T-cell (primary cell): ENCODE measurements around the gene NLRP9. TPM values are rescaled to one million over a fixed set of nuclear protein-coding genes. Genes with fewer than 3 reads are reported as not detected.

Experiments used
- ATAC-seq, 4 experiments: fragments of 200-7000 bp in 3 of 4; fragments of 150-1000 bp in 1 of 4; cut with Tn5 transposase; replicated peaks in 1 of 4; 1 replicate in 3 of 4; 2 replicates in 1 of 4; pipeline ENCODE4 v1.10.0; 2021; ENCODE audit warnings: moderate library complexity in 3 of 4, mild to moderate bottlenecking in 2 of 4, moderate number of reproducible peaks in 1 of 4
- CTCF ChIA-PET, 2 donors: fragments of 300-600 bp; sonication (Branson Sonifier 250); formaldehyde crosslinking; loops; one replicate each; lab custom pipeline; 2022; ENCODE audit warnings: antibody characterized with exemption in 2 of 2; lab: Charles Lee
- POLR2A ChIA-PET, 2 donors: fragments of 300-600 bp; sonication (Branson Sonifier 250); formaldehyde crosslinking; loops; one replicate each; lab custom pipeline; 2022; ENCODE audit warnings: antibody characterized with exemption in 2 of 2; lab: Charles Lee
- DNase-seq, 35 experiments: peaks; one replicate each; pipeline versions ENCODE4 v3.0.0 to v3.0.0-alpha.2; 2013 to 2023
- H3K27ac ChIP-seq: one replicate; pipeline ENCODE4 v1.5.1; 2013; ENCODE audit warnings: low read length
- H3K27me3 ChIP-seq, 2 experiments: replicated peaks in 1 of 2; 1 replicate in 1 of 2; 2 replicates in 1 of 2; pipeline versions ENCODE4 v1.6.1 to v1.7.0; 2013; ENCODE audit warnings: low read length in 1 of 2, mixed read lengths in 1 of 2; ENCODE audit not compliant: control insufficient read depth in 2 of 2, insufficient read depth in 2 of 2; ENCODE audit errors: extremely low read depth in 1 of 2
- H3K36me3 ChIP-seq, 2 donors: 1 replicate in 1 of 2; 2 replicates in 1 of 2; pipeline versions ENCODE4 v1.6.1 to v1.7.0; 2013; ENCODE audit warnings: low read length in 1 of 2; ENCODE audit not compliant: control insufficient read depth in 2 of 2, insufficient read depth in 1 of 2; ENCODE audit errors: extremely low read depth in 1 of 2
- H3K4me1 ChIP-seq, 2 experiments: 1 replicate in 1 of 2; 2 replicates in 1 of 2; pipeline versions ENCODE4 v1.6.1 to v1.7.0; 2013; ENCODE audit warnings: low read length in 2 of 2, mixed read lengths in 1 of 2; ENCODE audit not compliant: insufficient read depth in 2 of 2, control insufficient read depth in 1 of 2; ENCODE audit errors: extremely low read depth in 1 of 2
- H3K4me3 ChIP-seq, 2 donors: 1 replicate in 1 of 2; 2 replicates in 1 of 2; pipeline versions ENCODE4 v1.5.1 to v1.7.0; 2013; ENCODE audit warnings: mild to moderate bottlenecking in 2 of 2, low read length in 1 of 2, moderate library complexity in 1 of 2; ENCODE audit not compliant: control insufficient read depth in 1 of 2; ENCODE audit errors: extremely low read depth in 1 of 2
- H3K9me3 ChIP-seq: 2 replicates; pipeline ENCODE4 v1.7.0; 2013
- H3K27ac Mint-ChIP-seq, 2 donors: one replicate each; pipeline ENCODE4 v1.8.0; 2020 to 2021; ENCODE audit warnings: mild to moderate bottlenecking in 2 of 2, mixed read lengths in 2 of 2
- H3K27me3 Mint-ChIP-seq, 2 donors: one replicate each; pipeline ENCODE4 v1.8.0; 2021 to 2022; ENCODE audit warnings: mixed read lengths in 2 of 2
- H3K36me3 Mint-ChIP-seq: one replicate; pipeline ENCODE4 v1.8.0; 2021; ENCODE audit warnings: mixed read lengths
- H3K4me1 Mint-ChIP-seq, 3 donors: one replicate each; pipeline ENCODE4 v1.8.0; 2020 to 2022; ENCODE audit warnings: mixed read lengths in 3 of 3, mild to moderate bottlenecking in 1 of 3
- H3K4me3 Mint-ChIP-seq, 3 donors: one replicate each; pipeline ENCODE4 v1.8.0; 2020 to 2022; ENCODE audit warnings: mild to moderate bottlenecking in 3 of 3, mixed read lengths in 3 of 3, moderate library complexity in 3 of 3
- H3K9me3 Mint-ChIP-seq, 3 donors: one replicate each; pipeline ENCODE4 v1.8.0; 2020 to 2022; ENCODE audit warnings: mixed read lengths in 3 of 3
- WGBS: methylation state at CpG from one replicate; pipeline ENCODE4 v1.1.5; 2013; ENCODE audit warnings: missing lambda C conversion rate; ENCODE audit not compliant: insufficient coverage; 5-methylcytosine and 5-hydroxymethylcytosine counted together
- total RNA-seq, 35 experiments: library from RNA in 6 of 35; stranded (reverse) in 6 of 35; fragments of 120-200 nt in 1 of 35; gene quantifications; one replicate each; pipeline versions ENCODE4 v1.2.1 to v1.2.4 and lab custom pipeline; 2013 to 2026

Gene NLRP9
- total RNA-seq, 5 donors from 2014 or later (not counting 1 experiment from before 2014, with no cell fraction given), result not detected

DNA sequence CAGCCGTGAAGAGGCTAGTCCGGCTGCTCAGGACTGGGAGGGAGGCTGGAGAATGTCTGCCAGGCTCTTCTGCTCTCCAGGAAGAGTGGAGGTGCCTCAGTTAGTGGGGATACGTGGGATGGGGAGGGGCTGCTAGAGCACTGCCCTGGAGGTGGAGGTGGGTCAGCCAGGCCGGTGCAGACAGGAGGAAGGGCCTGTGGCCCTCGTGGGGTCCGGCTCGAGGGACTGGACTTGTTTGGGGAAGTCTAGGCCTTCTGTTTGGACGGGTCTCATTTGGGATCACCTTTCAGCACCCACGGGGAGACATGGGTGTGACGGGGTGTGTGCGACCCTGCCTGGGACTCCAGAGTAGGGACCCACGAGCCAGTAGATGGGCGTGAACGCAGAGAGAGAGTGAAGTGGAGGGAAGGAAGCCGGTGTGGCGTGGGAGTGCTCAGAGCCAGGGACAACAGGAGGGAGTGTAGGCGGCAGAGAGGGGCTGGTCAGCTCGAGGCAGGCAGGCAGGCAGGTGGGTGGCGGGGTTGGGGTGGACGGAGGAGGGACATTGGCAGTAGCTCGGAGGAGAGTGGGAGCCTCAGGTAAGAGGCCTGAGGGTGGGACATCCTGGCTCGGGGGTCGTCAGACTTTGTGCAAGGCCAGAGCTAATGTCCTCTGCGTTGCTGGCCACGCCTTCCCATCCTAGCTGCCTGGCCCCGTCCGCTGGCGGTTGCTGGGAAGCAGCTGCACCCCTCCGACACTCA is 51.7 kb downstream of the NLRP9 start:
- H3K27me3 Mint-ChIP-seq, result no peaks in the 10 kb centered on the region
- H3K4me1 ChIP-seq, result peaks cover 0 to 21% of the 10 kb centered on the region in 2 experiments
- H3K36me3 ChIP-seq, result peaks cover 38 to 80% of the 10 kb centered on the region in 2 donors
- no peak overlapping the region for H3K27ac ChIP-seq
- POLR2A ChIA-PET, result no interaction called here
- DNase-seq (no peak), ATAC-seq (no peak)
- H3K4me3 Mint-ChIP-seq, result no peak overlapping the region
- H3K27me3 ChIP-seq, result no peaks in the 10 kb centered on the region
- H3K9me3 Mint-ChIP-seq, result no peaks in the 10 kb centered on the region
- no peak overlapping the region for H3K27ac Mint-ChIP-seq
- CTCF ChIA-PET, result no interaction called here
- H3K4me1 Mint-ChIP-seq, result peaks cover 4 to 19% (median 17%) of the 10 kb centered on the region in 3 donors
- H3K36me3 Mint-ChIP-seq, result peaks cover 26% of the 10 kb centered on the region
- H3K4me3 ChIP-seq, result no peak overlapping the region
- H3K9me3 ChIP-seq, result no peaks in the 10 kb centered on the region
- 95% methylated on average over 28 of the region's 29 CpGs for WGBS

GRCh38 chr19:55685776-55686175 is 52.4 kb downstream of the NLRP9 start:
- Histone ChIP-seq H3K4me3 (no peak overlapping the region), H3K4me1 (peaks cover 0 to 26% of the 10 kb centered on the region in 2 experiments), H3K9me3 (no peaks in the 10 kb centered on the region), H3K27me3 (no peaks in the 10 kb centered on the region), H3K27ac (no peak overlapping the region), H3K36me3 (peaks cover 36 to 83% of the 10 kb centered on the region in 2 donors)
- Mint-ChIP-seq H3K9me3 (no peaks in the 10 kb centered on the region), H3K4me1 (peaks cover 4 to 20% (median 19%) of the 10 kb centered on the region in 3 donors), H3K36me3 (peaks cover 26% of the 10 kb centered on the region), H3K27me3 (no peaks in the 10 kb centered on the region), H3K27ac (no peak overlapping the region), H3K4me3 (no peak overlapping the region)
- POLR2A ChIA-PET, result no interaction called here
- CTCF ChIA-PET, result no interaction called here
- no peak for DNase-seq
- no peak for ATAC-seq
- WGBS, result 93% methylated on average over 5 of the region's 6 CpGs

DNA sequence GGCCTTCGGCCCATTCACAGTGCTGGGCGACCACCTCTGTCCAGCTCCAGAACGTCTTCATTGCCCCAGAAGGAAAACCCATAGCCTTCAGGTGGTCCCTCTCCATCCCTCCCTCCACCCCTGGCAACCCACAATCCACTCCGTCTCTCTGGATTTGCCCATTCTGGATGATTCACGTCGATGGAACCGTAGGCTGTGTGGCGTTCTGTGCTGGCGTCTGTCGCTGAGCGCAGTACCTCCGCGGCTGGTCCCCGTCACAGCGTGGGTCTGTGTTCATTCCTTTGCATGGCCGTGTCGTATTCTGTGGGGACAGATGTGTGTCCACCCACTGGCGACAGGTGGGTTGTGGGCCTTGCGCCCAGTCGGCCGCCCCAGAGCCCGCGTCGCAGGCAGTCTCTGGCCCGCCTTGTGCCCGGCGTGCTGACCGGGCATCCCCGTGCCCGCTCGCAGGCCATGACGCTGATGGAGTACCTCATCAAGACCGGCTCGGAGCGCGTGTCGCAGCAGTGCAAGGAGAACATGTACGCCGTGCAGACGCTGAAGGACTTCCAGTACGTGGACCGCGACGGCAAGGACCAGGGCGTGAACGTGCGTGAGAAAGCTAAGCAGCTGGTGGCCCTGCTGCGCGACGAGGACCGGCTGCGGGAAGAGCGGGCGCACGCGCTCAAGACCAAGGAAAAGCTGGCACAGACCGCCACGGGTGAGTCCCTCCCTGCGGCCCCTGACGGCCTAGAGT is 53.1 kb downstream of the NLRP9 start:
- Histone ChIP-seq H3K36me3 (peaks cover 29 to 83% of the 10 kb centered on the region in 2 donors), H3K27ac (no peak overlapping the region), H3K4me3 (no peak overlapping the region), H3K27me3 (no peaks in the 10 kb centered on the region), H3K4me1 (peaks cover 0 to 32% of the 10 kb centered on the region in 2 experiments), H3K9me3 (no peaks in the 10 kb centered on the region)
- H3K4me1 Mint-ChIP-seq, result peaks cover 4 to 26% (median 26%) of the 10 kb centered on the region in 3 donors
- peaks cover 29% of the 10 kb centered on the region for H3K36me3 Mint-ChIP-seq
- H3K4me3 Mint-ChIP-seq, result no peak overlapping the region
- H3K27ac Mint-ChIP-seq, result no peak overlapping the region
- WGBS, result 97% methylated on average over 58 of the region's 60 CpGs
- ChIA-PET POLR2A (no interaction called here), CTCF (no interaction called here)
- no peak for DNase-seq
- no peaks in the 10 kb centered on the region for H3K9me3 Mint-ChIP-seq
- no peak for ATAC-seq
- no peaks in the 10 kb centered on the region for H3K27me3 Mint-ChIP-seq

DNA sequence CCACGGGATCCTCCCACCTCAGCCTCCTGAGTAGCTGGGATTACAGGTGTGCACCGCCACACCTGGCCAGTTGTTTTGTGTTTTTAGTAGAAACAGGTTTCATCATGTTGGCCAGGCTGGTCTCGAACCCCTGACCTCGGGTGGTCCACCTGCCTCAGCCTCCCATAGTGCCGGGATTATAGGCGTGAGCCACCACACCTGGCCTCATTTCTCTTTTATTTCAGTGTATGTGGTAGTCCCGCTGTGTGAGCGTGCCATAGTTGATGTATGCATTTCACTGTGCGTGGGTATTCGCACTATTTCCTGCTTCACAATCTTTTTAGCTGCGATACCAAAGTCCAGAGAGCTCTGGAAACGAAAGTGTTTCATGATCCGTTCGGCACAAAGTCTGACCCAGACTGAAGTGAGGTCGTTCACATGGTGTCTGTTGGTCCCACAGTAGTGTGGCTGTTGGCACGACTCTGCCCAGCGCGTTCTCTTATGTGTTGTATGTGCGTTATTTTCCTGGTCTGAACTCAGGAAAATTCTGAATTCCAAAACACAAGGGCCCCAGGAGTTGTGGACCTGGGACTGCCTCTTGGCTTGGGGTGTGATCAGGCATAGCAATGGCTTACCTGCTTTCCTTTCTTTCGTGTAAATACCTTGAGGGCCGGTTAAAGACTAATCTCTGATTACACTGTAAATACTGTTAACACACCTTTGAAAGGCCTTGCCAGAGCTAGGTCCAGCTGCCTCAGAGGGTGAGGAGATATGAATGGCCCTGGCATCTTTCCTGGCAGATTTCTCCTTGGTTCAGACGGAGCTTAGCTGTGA is 54.5 kb downstream of the NLRP9 start:
- Mint-ChIP-seq H3K27me3 (no peaks in the 10 kb centered on the region), H3K4me3 (no peak overlapping the region), H3K4me1 (peaks cover 13 to 40% (median 39%) of the 10 kb centered on the region in 3 donors), H3K9me3 (no peaks in the 10 kb centered on the region), H3K27ac (no peak overlapping the region), H3K36me3 (peaks cover 29% of the 10 kb centered on the region)
- Histone ChIP-seq H3K27ac (no peak overlapping the region), H3K4me1 (peaks cover 0 to 47% of the 10 kb centered on the region in 2 experiments), H3K36me3 (peaks cover 33 to 83% of the 10 kb centered on the region in 2 donors), H3K9me3 (no peaks in the 10 kb centered on the region), H3K4me3 (no peak overlapping the region), H3K27me3 (no peaks in the 10 kb centered on the region)
- no peak for ATAC-seq
- no peak for DNase-seq
- ChIA-PET POLR2A (no interaction called here), CTCF (interaction anchor here in 1 of 2 donors (0.6 kb wide), 1 partner anchor 10 kb away, joined by 3 read pairs; no protein-coding TSS in a partner anchor)
- WGBS, result 96% methylated on average over 10 of the region's 22 CpGs

GRCh38 chr19:55681131-55682092 is 56.8 kb downstream of the NLRP9 start:
- no peaks in the 10 kb centered on the region for H3K27me3 Mint-ChIP-seq
- ChIA-PET POLR2A (no interaction called here), CTCF (no interaction called here)
- H3K9me3 Mint-ChIP-seq, result no peaks in the 10 kb centered on the region
- Histone ChIP-seq H3K4me3 (no peak overlapping the region), H3K9me3 (no peaks in the 10 kb centered on the region), H3K27ac (no peak overlapping the region), H3K27me3 (no peaks in the 10 kb centered on the region), H3K36me3 (peaks cover 31 to 78% of the 10 kb centered on the region in 2 donors), H3K4me1 (peaks cover 4 to 55% of the 10 kb centered on the region in 2 experiments)
- H3K4me1 Mint-ChIP-seq, result peaks cover 35 to 57% (median 55%) of the 10 kb centered on the region in 3 donors
- WGBS, result 93% methylated on average over 3 of the region's 9 CpGs
- peaks cover 41% of the 10 kb centered on the region for H3K36me3 Mint-ChIP-seq
- DNase-seq, result no peak
- no peak overlapping the region for H3K4me3 Mint-ChIP-seq
- ATAC-seq, result no peak
- H3K27ac Mint-ChIP-seq, result no peak overlapping the region
